Effector memory CD4-positive, alpha-beta T cell (primary cell): ENCODE data around the gene ARPP19.

Experiments used
- DNase-seq, 3 donors: peaks; one replicate each; pipeline ENCODE4 v3.0.0-alpha.2; 2020
- H3K27ac ChIP-seq: 2 replicates; pipeline ENCODE4 v1.7.0; 2013; ENCODE audit warnings: mild to moderate bottlenecking, low read length, moderate library complexity; ENCODE audit not compliant: insufficient read depth, poor library complexity, severe bottlenecking
- H3K27me3 ChIP-seq: replicated peaks from 2 replicates; pipeline ENCODE4 v1.7.0; 2013; ENCODE audit warnings: mild to moderate bottlenecking, low read length; ENCODE audit not compliant: insufficient read depth, control insufficient read depth, poor library complexity, severe bottlenecking
- H3K36me3 ChIP-seq: 2 replicates; pipeline ENCODE4 v1.7.0; 2013; ENCODE audit warnings: mild to moderate bottlenecking, low read length, moderate library complexity; ENCODE audit not compliant: control insufficient read depth, insufficient read depth
- H3K4me1 ChIP-seq: 2 replicates; pipeline ENCODE4 v1.7.0; 2013; ENCODE audit warnings: low read length, mild to moderate bottlenecking; ENCODE audit not compliant: control insufficient read depth, insufficient read depth, poor library complexity, severe bottlenecking
- H3K4me3 ChIP-seq: 2 replicates; pipeline ENCODE4 v1.7.0; 2013; ENCODE audit warnings: low read length, low read depth, mild to moderate bottlenecking; ENCODE audit not compliant: insufficient read depth, poor library complexity, severe bottlenecking
- H3K9me3 ChIP-seq: 2 replicates; pipeline ENCODE4 v1.7.0; 2013; ENCODE audit warnings: mild to moderate bottlenecking, low read length, moderate library complexity; ENCODE audit not compliant: control insufficient read depth

Gene ARPP19

GRCh38 chr15:52527911-52528563, 40.8 kb downstream of the ARPP19 start:
- no peaks in the 10 kb centered on the region for H3K27me3 ChIP-seq
- H3K27ac ChIP-seq, result peak overlapping the region; percentile 72
- H3K9me3 ChIP-seq, result no peaks in the 10 kb centered on the region
- peak; percentile 7 to 25 (median 19) for DNase-seq
- peak overlapping the region; percentile 76 for H3K4me3 ChIP-seq
- H3K4me1 ChIP-seq, result peaks cover 9% of the 10 kb centered on the region
- no peaks in the 10 kb centered on the region for H3K36me3 ChIP-seq

- Histone ChIP-seq H3K36me3 (no peaks in the 10 kb centered on the region), H3K4me1 (peaks cover 9% of the 10 kb centered on the region), H3K27ac (no peak overlapping the region), H3K4me3 (no peak overlapping the region), H3K9me3 (no peaks in the 10 kb centered on the region), H3K27me3 (no peaks in the 10 kb centered on the region)
- no peak for DNase-seq
These were observed 41.5 kb downstream of the ARPP19 start for GRCh38 chr15:52527196-52527910.

GRCh38 chr15:52524223-52525136, 44.4 kb downstream of the ARPP19 start:
- Histone ChIP-seq H3K4me1 (peaks cover 9% of the 10 kb centered on the region), H3K27me3 (no peaks in the 10 kb centered on the region), H3K27ac (no peak overlapping the region), H3K4me3 (no peak overlapping the region), H3K36me3 (no peaks in the 10 kb centered on the region), H3K9me3 (no peaks in the 10 kb centered on the region)
- no peak for DNase-seq

- Histone ChIP-seq H3K9me3 (no peaks in the 10 kb centered on the region), H3K4me3 (no peak overlapping the region), H3K27me3 (no peaks in the 10 kb centered on the region), H3K4me1 (peaks cover 9% of the 10 kb centered on the region), H3K36me3 (no peaks in the 10 kb centered on the region), H3K27ac (no peak overlapping the region)
- DNase-seq, result no peak
These were observed 45.2 kb downstream of the ARPP19 start for GRCh38 chr15:52523647-52524046.

- Histone ChIP-seq H3K36me3 (no peaks in the 10 kb centered on the region), H3K9me3 (no peaks in the 10 kb centered on the region), H3K4me3 (no peak overlapping the region), H3K27me3 (no peaks in the 10 kb centered on the region), H3K27ac (no peak overlapping the region), H3K4me1 (peaks cover 8% of the 10 kb centered on the region)
- no peak for DNase-seq
These were observed 45.6 kb downstream of the ARPP19 start for GRCh38 chr15:52523192-52523591.

GRCh38 chr15:52521682-52522081, 47.1 kb downstream of the ARPP19 start:
- Histone ChIP-seq H3K27ac (no peak overlapping the region), H3K36me3 (no peaks in the 10 kb centered on the region)
- DNase-seq, result no peak

GRCh38 chr15:52520421-52520820, 48.4 kb downstream of the ARPP19 start:
- H3K36me3 ChIP-seq, result no peaks in the 10 kb centered on the region
- H3K9me3 ChIP-seq, result no peaks in the 10 kb centered on the region
- no peak overlapping the region for H3K27ac ChIP-seq
- H3K27me3 ChIP-seq, result no peaks in the 10 kb centered on the region
- no peaks in the 10 kb centered on the region for H3K4me1 ChIP-seq
- DNase-seq, result no peak
- no peak overlapping the region for H3K4me3 ChIP-seq

More at GRCh38 chr15:52521682-52522081, 47.1 kb downstream of the ARPP19 start:
- Histone ChIP-seq H3K9me3 (no peaks in the 10 kb centered on the region), H3K4me1 (no peaks in the 10 kb centered on the region), H3K27me3 (no peaks in the 10 kb centered on the region), H3K4me3 (no peak overlapping the region)

- Histone ChIP-seq H3K4me3 (no peak overlapping the region), H3K36me3 (no peaks in the 10 kb centered on the region), H3K27ac (no peak overlapping the region), H3K27me3 (no peaks in the 10 kb centered on the region), H3K4me1 (no peaks in the 10 kb centered on the region), H3K9me3 (no peaks in the 10 kb centered on the region)
- DNase-seq, result no peak
These were observed 50.1 kb downstream of the ARPP19 start for GRCh38 chr15:52518487-52519371.

- Histone ChIP-seq H3K27ac (no peak overlapping the region), H3K27me3 (no peaks in the 10 kb centered on the region), H3K4me1 (no peaks in the 10 kb centered on the region)
These were observed 51.8 kb downstream of the ARPP19 start for GRCh38 chr15:52517014-52517413.

More at GRCh38 chr15:52517014-52517413, 51.8 kb downstream of the ARPP19 start:
- DNase-seq, result no peak
- Histone ChIP-seq H3K36me3 (no peaks in the 10 kb centered on the region), H3K9me3 (no peaks in the 10 kb centered on the region), H3K4me3 (no peak overlapping the region)
